Regular cardiac myocyte (primary cell): ENCODE results near the gene ONECUT3. TPM values are rescaled to one million over a fixed set of nuclear protein-coding genes. Genes with fewer than 3 reads are reported as not detected.

Source experiments
- total RNA-seq: library from RNA; depleted of rRNA; stranded (reverse); fragments of >200 nt; gene quantifications from 2 replicates; pipeline ENCODE4 v1.2.3, GENCODE V29; 2014

ONECUT3 gene
- not detected in 2 replicates for total RNA-seq

GRCh38 chr19:1752757-1753728 lies at the start of gene ONECUT3:
Gene ONECUT3 (plus strand): TSS chr19:1753506. CDS start chr19:1753663, 157 bp downstream.

GRCh38 chr19:1811942-1812425 lies 58.7 kb downstream of the ONECUT3 start, which contains the start of gene ATP8B3:
Gene ATP8B3 (minus strand): TSS chr19:1812276. CDS start chr19:1811736, 540 bp downstream.

Other genes with a start within 250 kb of the ONECUT3 start
- gene ADAMTSL5, start 240.5 kb upstream of the ONECUT3 start, total RNA-seq, result 1.9 and 3.4 TPM in 2 replicates
- under 0.01 TPM in 1 of 2 replicates, not detected in the other for gene PLK5, start 229.4 kb upstream of the ONECUT3 start, total RNA-seq
- gene MEX3D, start 185.2 kb upstream of the ONECUT3 start, total RNA-seq, result 40.9 and 42.0 TPM in 2 replicates
- gene MBD3, start 160.6 kb upstream of the ONECUT3 start, total RNA-seq, result 59.2 and 101 TPM in 2 replicates
- 58.1 and 76.7 TPM in 2 replicates for gene UQCR11, start 148.0 kb upstream of the ONECUT3 start, total RNA-seq
- gene TCF3, start 100.9 kb upstream of the ONECUT3 start, total RNA-seq, result 34.4 and 71.9 TPM in 2 replicates
- gene ATP8B3, start 58.8 kb downstream of the ONECUT3 start, total RNA-seq, result 0.38 and 1.7 TPM in 2 replicates
- 2.5 and 6.9 TPM in 2 replicates for gene REXO1, start 95.0 kb downstream of the ONECUT3 start, total RNA-seq
- gene KLF16, start 110.1 kb downstream of the ONECUT3 start, total RNA-seq, result 4.8 and 9.4 TPM in 2 replicates
- 65.7 and 73.8 TPM in 2 replicates for gene ABHD17A, start 132.0 kb downstream of the ONECUT3 start, total RNA-seq
- 1.3 and 1.7 TPM in 2 replicates for gene ADAT3, start 151.9 kb downstream of the ONECUT3 start, total RNA-seq
- gene SCAMP4, start 151.9 kb downstream of the ONECUT3 start, total RNA-seq, result 31.3 and 34.7 TPM in 2 replicates
- 42.8 and 45.4 TPM in 2 replicates for gene CSNK1G2, start 187.7 kb downstream of the ONECUT3 start, total RNA-seq